ENCODE data around the gene C3orf22. TPM values are rescaled to one million over a fixed set of nuclear protein-coding genes. Genes with fewer than 3 reads are reported as not detected.
A peak's percentile ranks its signal among the peaks of the same experiment; 100 is the strongest.

C3orf22 gene
- total and polyA plus RNA-seq, 2 experiments from 2014 or later = not detected

DNA sequence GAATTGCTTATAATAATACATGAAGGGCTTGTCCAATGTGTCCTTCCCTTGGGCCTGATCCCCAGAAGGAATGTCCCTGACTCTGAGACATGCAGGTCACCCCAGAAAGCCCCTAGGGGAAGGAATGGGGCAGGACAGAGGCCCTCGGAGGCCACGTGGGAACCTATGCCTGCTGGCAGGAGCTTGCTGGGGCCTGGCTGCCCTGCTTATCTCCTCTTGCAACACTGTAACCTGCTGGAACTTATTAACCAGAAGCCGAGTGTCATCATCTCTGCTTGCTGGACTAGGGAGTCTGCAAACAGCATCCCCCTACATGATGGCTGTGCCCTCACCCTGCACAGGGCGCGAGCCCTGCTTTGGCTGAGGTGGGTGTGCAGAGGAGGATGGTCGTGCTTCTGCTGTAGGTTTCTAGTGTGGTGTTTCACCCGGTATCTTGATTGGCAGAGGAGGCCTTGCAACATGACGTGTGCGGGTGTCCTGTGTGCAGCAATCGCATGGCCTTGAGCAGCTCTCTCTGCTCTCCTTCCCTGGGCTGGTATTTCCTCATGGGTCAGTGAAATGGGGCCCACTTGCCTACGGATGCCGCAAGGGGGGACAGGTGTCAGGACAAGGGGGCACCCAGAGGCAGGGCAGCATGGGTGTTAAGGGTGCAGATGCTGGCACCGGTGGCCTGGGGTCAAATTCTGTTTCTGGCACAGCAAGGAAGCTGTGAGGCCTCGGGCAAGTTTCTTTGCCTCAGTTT is 29.8 kb downstream of the C3orf22 start:
- 63 to 67% methylated on average over 14 of the region's 14 CpGs for WGBS, 2 experiments (ENCODE audit: low coverage in 1 of 2, low lambda C conversion rate in 2 of 2, missing lambda C conversion rate in 2 of 2)
- Histone ChIP-seq H3K9me3 (ENCODE audit: low read depth) (no peaks in the 10 kb centered on the region), H3K4me3 (no peak overlapping the region), H3K79me2 (ENCODE audit: insufficient read depth) (no peaks in the 10 kb centered on the region), H3K27me3 (replicated peaks; ENCODE audit: insufficient read depth) (peaks cover 27% of the 10 kb centered on the region), H3K4me1 (ENCODE audit: insufficient read depth) (no peaks in the 10 kb centered on the region), H2AFZ (no peak overlapping the region), H3K36me3 (ENCODE audit: low read depth) (no peaks in the 10 kb centered on the region), H4K20me1 (ENCODE audit: insufficient read depth) (no peaks in the 10 kb centered on the region), H3F3A (ENCODE audit: insufficient read depth) (no peaks in the 10 kb centered on the region), H3K27ac (no peak overlapping the region), H3K9ac (no peak overlapping the region), H3K4me2 (ENCODE audit: unreplicated experiment) (no peak overlapping the region), H3K9me2 (ENCODE audit: insufficient read depth) (no peaks in the 10 kb centered on the region)
- no peak for TF ChIP-seq EZH2 (IDR thresholded peaks at IDR 0.05; ENCODE audit: insufficient read depth, poor library complexity, severe bottlenecking)
- no peak for TF ChIP-seq EZH2phosphoT487 (IDR thresholded peaks at IDR 0.05; ENCODE audit: insufficient read depth, low read depth)
- in situ Hi-C loops (cut with MboI) = no loop called here
- DNase-seq = peak; percentile 56

DNA sequence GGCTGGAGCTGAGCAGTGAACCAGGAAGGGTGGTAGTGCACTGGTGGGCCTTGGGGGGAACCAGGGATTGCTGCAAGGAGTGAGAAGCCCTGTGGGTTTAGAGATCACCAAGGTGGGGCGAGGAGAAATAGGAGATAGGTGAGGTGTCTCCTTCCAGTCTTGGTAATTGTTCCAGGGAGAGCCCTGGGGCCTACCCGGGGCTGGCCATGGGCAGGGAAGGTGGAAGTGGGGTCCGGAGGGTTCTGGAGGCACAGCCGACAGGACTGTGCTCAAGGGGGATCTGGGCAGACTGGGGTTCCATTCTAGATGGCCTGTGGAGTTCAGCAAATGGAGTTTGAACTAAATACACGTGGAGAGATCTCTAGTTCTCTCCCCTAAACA is 30.3 kb downstream of the C3orf22 start:
- in situ Hi-C loops (cut with MboI) = no loop called here
- 73 to 74% methylated on average over 5 of the region's 5 CpGs for WGBS, 2 experiments (ENCODE audit: low coverage in 1 of 2, low lambda C conversion rate in 2 of 2, missing lambda C conversion rate in 2 of 2)
- Histone ChIP-seq H3K27ac (no peak overlapping the region), H3K4me1 (ENCODE audit: insufficient read depth) (no peaks in the 10 kb centered on the region), H3F3A (ENCODE audit: insufficient read depth) (no peaks in the 10 kb centered on the region), H3K9me2 (ENCODE audit: insufficient read depth) (no peaks in the 10 kb centered on the region), H3K27me3 (replicated peaks; ENCODE audit: insufficient read depth) (peaks cover 24% of the 10 kb centered on the region), H3K79me2 (ENCODE audit: insufficient read depth) (no peaks in the 10 kb centered on the region), H3K4me3 (no peak overlapping the region), H3K9ac (no peak overlapping the region), H2AFZ (no peak overlapping the region), H4K20me1 (ENCODE audit: insufficient read depth) (no peaks in the 10 kb centered on the region), H3K36me3 (ENCODE audit: low read depth) (no peaks in the 10 kb centered on the region), H3K9me3 (ENCODE audit: low read depth) (no peaks in the 10 kb centered on the region), H3K4me2 (ENCODE audit: unreplicated experiment) (no peak overlapping the region)
- DNase-seq = no peak
- TF ChIP-seq EZH2phosphoT487 (IDR thresholded peaks at IDR 0.05; ENCODE audit: insufficient read depth, low read depth) (no peak), EZH2 (IDR thresholded peaks at IDR 0.05; ENCODE audit: insufficient read depth, poor library complexity, severe bottlenecking) (no peak)

DNA sequence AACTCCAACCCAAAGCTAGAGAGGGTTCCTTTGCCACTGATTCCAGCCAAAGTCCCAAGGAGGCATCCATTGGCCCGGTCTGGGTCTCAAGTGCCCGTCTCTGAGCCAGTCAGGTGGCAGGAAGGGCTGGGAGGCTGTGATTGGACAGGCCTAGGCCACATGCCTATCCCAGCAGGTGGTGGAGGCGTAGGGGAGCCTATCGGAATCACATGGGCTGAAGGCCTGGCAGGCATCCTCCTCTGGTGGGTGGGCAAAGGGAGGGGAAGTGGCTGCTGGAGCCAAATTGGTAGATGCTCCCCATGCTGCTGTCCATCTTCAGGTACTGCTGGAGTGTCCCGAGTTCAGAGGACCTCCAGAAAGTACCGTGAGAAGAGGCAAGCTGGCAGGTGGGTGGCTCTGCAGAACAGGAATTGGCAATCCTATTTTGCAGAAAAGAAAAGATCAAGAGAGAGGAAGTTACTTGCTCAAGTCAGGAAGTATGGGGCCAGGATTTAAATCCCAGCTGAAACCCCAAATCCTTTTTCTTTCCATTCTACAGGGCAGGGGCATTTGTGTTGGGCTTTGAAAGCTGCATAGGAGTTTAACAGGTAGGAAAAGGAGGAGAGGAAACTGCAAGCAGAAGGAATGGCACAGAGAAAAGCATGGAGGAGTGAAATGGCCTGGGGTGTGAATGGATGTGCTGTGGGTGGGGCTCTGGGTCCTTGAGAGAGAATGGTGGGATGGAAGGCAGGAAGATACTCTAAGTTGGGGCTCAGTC is 31.1 kb downstream of the C3orf22 start:
- in situ Hi-C loops (cut with MboI) = no loop called here
- H3K4me2 ChIP-seq (ENCODE audit: unreplicated experiment) = no peak overlapping the region
- DNase-seq = no peak
- no peaks in the 10 kb centered on the region for H3K9me2 ChIP-seq (ENCODE audit: insufficient read depth)
- WGBS, 2 experiments (ENCODE audit: low coverage in 1 of 2, low lambda C conversion rate in 2 of 2, missing lambda C conversion rate in 2 of 2) = 85 to 92% methylated on average over 6 of the region's 6 CpGs
- no peak overlapping the region for H3K9ac ChIP-seq
- H3K9me3 ChIP-seq (ENCODE audit: low read depth) = no peaks in the 10 kb centered on the region
- H4K20me1 ChIP-seq (ENCODE audit: insufficient read depth) = no peaks in the 10 kb centered on the region
- no peak overlapping the region for H3K4me3 ChIP-seq
- no peaks in the 10 kb centered on the region for H3K79me2 ChIP-seq (ENCODE audit: insufficient read depth)
- H3K4me1 ChIP-seq (ENCODE audit: insufficient read depth) = no peaks in the 10 kb centered on the region
- H3F3A ChIP-seq (ENCODE audit: insufficient read depth) = no peaks in the 10 kb centered on the region
- peaks cover 24% of the 10 kb centered on the region; the same call in 1 of the 2 replicates for H3K27me3 ChIP-seq (replicated peaks; ENCODE audit: insufficient read depth)
- no peak for TF ChIP-seq EZH2phosphoT487 (IDR thresholded peaks at IDR 0.05; ENCODE audit: insufficient read depth, low read depth)
- TF ChIP-seq EZH2 (IDR thresholded peaks at IDR 0.05; ENCODE audit: insufficient read depth, poor library complexity, severe bottlenecking) = no peak
- H2AFZ ChIP-seq = no peak overlapping the region
- no peak overlapping the region for H3K27ac ChIP-seq
- no peaks in the 10 kb centered on the region for H3K36me3 ChIP-seq (ENCODE audit: low read depth)

DNA sequence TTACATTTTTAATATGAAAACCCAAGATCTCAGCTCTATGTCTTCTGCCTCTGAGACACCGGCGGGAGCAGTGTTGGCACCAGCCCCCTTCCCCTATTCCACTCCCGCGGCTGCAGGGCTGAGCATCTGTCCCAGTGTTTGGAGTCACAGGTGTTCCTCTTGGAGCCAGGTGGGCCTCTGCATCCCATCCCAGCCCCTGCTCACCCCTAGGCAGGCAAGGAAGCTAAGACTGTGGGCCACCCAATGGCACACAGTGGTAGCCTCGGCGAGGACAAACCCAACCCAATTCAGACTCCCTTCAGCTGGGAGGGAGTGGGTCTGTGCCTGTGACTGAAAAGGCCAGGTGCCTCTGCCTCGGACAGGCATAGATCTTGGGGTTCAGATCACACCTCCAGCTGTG is 31.7 kb downstream of the C3orf22 start:
- TF ChIP-seq EZH2phosphoT487 (IDR thresholded peaks at IDR 0.05; ENCODE audit: insufficient read depth, low read depth) = no peak
- TF ChIP-seq EZH2 (IDR thresholded peaks at IDR 0.05; ENCODE audit: insufficient read depth, poor library complexity, severe bottlenecking) = no peak
- in situ Hi-C loops (cut with MboI) = no loop called here
- 0 out of 2 replicates have a peak, but pooled peaks cover 19% of the 10 kb centered on the region for H3K27me3 ChIP-seq (replicated peaks; ENCODE audit: insufficient read depth)
- DNase-seq = no peak
- no peak overlapping the region for H3K27ac ChIP-seq
- no peak overlapping the region for H3K4me2 ChIP-seq (ENCODE audit: unreplicated experiment)
- no peak overlapping the region for H3K9ac ChIP-seq
- no peaks in the 10 kb centered on the region for H3F3A ChIP-seq (ENCODE audit: insufficient read depth)
- no peak overlapping the region for H2AFZ ChIP-seq
- H4K20me1 ChIP-seq (ENCODE audit: insufficient read depth) = no peaks in the 10 kb centered on the region
- H3K36me3 ChIP-seq (ENCODE audit: low read depth) = no peaks in the 10 kb centered on the region
- WGBS, 2 experiments (ENCODE audit: low coverage in 1 of 2, low lambda C conversion rate in 2 of 2, missing lambda C conversion rate in 2 of 2) = 88 to 90% methylated on average over 6 to 7 of the region's 7 CpGs
- no peak overlapping the region for H3K4me3 ChIP-seq
- H3K4me1 ChIP-seq (ENCODE audit: insufficient read depth) = no peaks in the 10 kb centered on the region
- no peaks in the 10 kb centered on the region for H3K9me2 ChIP-seq (ENCODE audit: insufficient read depth)
- no peaks in the 10 kb centered on the region for H3K9me3 ChIP-seq (ENCODE audit: low read depth)
- H3K79me2 ChIP-seq (ENCODE audit: insufficient read depth) = no peaks in the 10 kb centered on the region
